Measurements from ENCODE around the gene CHRNA4. TPM values are rescaled to one million over a fixed set of nuclear protein-coding genes. Genes with fewer than 3 reads are reported as not detected.

The CHRNA4 gene
- total RNA-seq, 2 donors from 2014 or later: not detected

- no peaks in the 10 kb centered on the region for H3K27me3 ChIP-seq (replicated peaks; ENCODE audit: insufficient read depth)
Observed at GRCh38 chr20:63377256-63377941, 16.2 kb upstream of the CHRNA4 start.

GRCh38 chr20:63376283-63377250 lies 15.4 kb upstream of the CHRNA4 start:
- Histone ChIP-seq H3K9me3 (no peaks in the 10 kb centered on the region), H3K27ac (no peak overlapping the region), H3K27me3 (replicated peaks; ENCODE audit: insufficient read depth) (no peaks in the 10 kb centered on the region), H3K4me3 (no peak overlapping the region), H3K4me1 (ENCODE audit: control insufficient read depth in 1 of 2, low read depth in 2 of 2) (no peaks in the 10 kb centered on the region), H3K36me3 (no peaks in the 10 kb centered on the region)
- no peak for TF ChIP-seq CTCF (IDR thresholded peaks at IDR 0.05)
- DNase-seq (ENCODE audit: low spot score) (no peak), ATAC-seq (ENCODE audit: insufficient number of reproducible peaks, low FRiP score, low read depth) (no peak)

More at GRCh38 chr20:63377256-63377941, 16.2 kb upstream of the CHRNA4 start:
- no peak for ATAC-seq (ENCODE audit: insufficient number of reproducible peaks, low FRiP score, low read depth)
- no peaks in the 10 kb centered on the region for H3K36me3 ChIP-seq
- no peak overlapping the region for H3K4me3 ChIP-seq
- H3K9me3 ChIP-seq: no peaks in the 10 kb centered on the region
- no peak for TF ChIP-seq CTCF (IDR thresholded peaks at IDR 0.05)
- H3K4me1 ChIP-seq (ENCODE audit: control insufficient read depth in 1 of 2, low read depth in 2 of 2): no peaks in the 10 kb centered on the region
- no peak overlapping the region for H3K27ac ChIP-seq
- no peak for DNase-seq (ENCODE audit: low spot score)

- H3K27me3 ChIP-seq (replicated peaks; ENCODE audit: insufficient read depth): no peaks in the 10 kb centered on the region
- no peak for TF ChIP-seq CTCF (IDR thresholded peaks at IDR 0.05)
- H3K9me3 ChIP-seq: no peaks in the 10 kb centered on the region
- no peak overlapping the region for H3K27ac ChIP-seq
- H3K36me3 ChIP-seq: no peaks in the 10 kb centered on the region
- no peaks in the 10 kb centered on the region for H3K4me1 ChIP-seq (ENCODE audit: control insufficient read depth in 1 of 2, low read depth in 2 of 2)
- ATAC-seq (ENCODE audit: insufficient number of reproducible peaks, low FRiP score, low read depth) (no peak), DNase-seq (ENCODE audit: low spot score) (no peak)
- no peak overlapping the region for H3K4me3 ChIP-seq
Observed at GRCh38 chr20:63375438-63375837, 14.3 kb upstream of the CHRNA4 start.

- Histone ChIP-seq H3K27me3 (replicated peaks; ENCODE audit: insufficient read depth) (no peaks in the 10 kb centered on the region), H3K27ac (no peak overlapping the region), H3K4me3 (no peak overlapping the region), H3K9me3 (no peaks in the 10 kb centered on the region), H3K4me1 (ENCODE audit: control insufficient read depth in 1 of 2, low read depth in 2 of 2) (no peaks in the 10 kb centered on the region), H3K36me3 (no peaks in the 10 kb centered on the region)
- ATAC-seq (ENCODE audit: insufficient number of reproducible peaks, low FRiP score, low read depth) (no peak), DNase-seq (ENCODE audit: low spot score) (no peak)
- no peak for TF ChIP-seq CTCF (IDR thresholded peaks at IDR 0.05)
Observed at GRCh38 chr20:63374504-63374903, 13.4 kb upstream of the CHRNA4 start.

- TF ChIP-seq CTCF (IDR thresholded peaks at IDR 0.05): no peak
- no peak for DNase-seq (ENCODE audit: low spot score)
- no peaks in the 10 kb centered on the region for H3K9me3 ChIP-seq
- H3K27me3 ChIP-seq (replicated peaks; ENCODE audit: insufficient read depth): no peaks in the 10 kb centered on the region
- H3K36me3 ChIP-seq: no peaks in the 10 kb centered on the region
- ATAC-seq (ENCODE audit: insufficient number of reproducible peaks, low FRiP score, low read depth): no peak
- no peak overlapping the region for H3K27ac ChIP-seq
- H3K4me1 ChIP-seq (ENCODE audit: control insufficient read depth in 1 of 2, low read depth in 2 of 2): no peaks in the 10 kb centered on the region
- H3K4me3 ChIP-seq: no peak overlapping the region
Observed at GRCh38 chr20:63373996-63374395, 12.8 kb upstream of the CHRNA4 start.
